Esophagus mucosa (tissue), 1 donor: Measurements from ENCODE around the gene SH3D19. TPM values are rescaled to one million over a fixed set of nuclear protein-coding genes. Genes with fewer than 3 reads are reported as not detected.
"Not testable (repeated sequence)": the region's sequence is repeated elsewhere in the genome, so short reads cannot be mapped to it uniquely, and the experiment has no call there.

Source experiments
- ATAC-seq: fragments of 200-7000 bp; cut with Tn5 transposase; one replicate; pipeline ENCODE4 v1.9.1; 2020
- total RNA-seq: library from RNA; stranded (reverse); gene quantifications from one replicate; pipeline ENCODE4 v1.2.4, GENCODE V29; 2023
- donor health status: DM: yes; HTN: yes; CAD: no.

Gene SH3D19
- total RNA-seq, 1 donor from 2014 or later = 31.6 TPM

GRCh38 chr4:151322161-151322560 lies 3.2 kb downstream of the SH3D19 start:
- not testable (repeated sequence) for ATAC-seq

GRCh38 chr4:151321586-151321985 lies 3.8 kb downstream of the SH3D19 start:
- no peak for ATAC-seq

GRCh38 chr4:151319490-151319889 lies 5.9 kb downstream of the SH3D19 start:
- ATAC-seq = no peak

GRCh38 chr4:151318307-151319006 lies 6.9 kb downstream of the SH3D19 start:
- no peak for ATAC-seq

GRCh38 chr4:151316645-151317044 lies 8.8 kb downstream of the SH3D19 start:
- ATAC-seq = no peak

GRCh38 chr4:151315212-151315886 lies 10.1 kb downstream of the SH3D19 start:
- peak; percentile 87 for ATAC-seq

- no peak for ATAC-seq
These were observed 10.9 kb downstream of the SH3D19 start for GRCh38 chr4:151314479-151314878.

GRCh38 chr4:151314010-151314355 lies 11.4 kb downstream of the SH3D19 start:
- no peak for ATAC-seq

- ATAC-seq = no peak
These were observed 11.9 kb downstream of the SH3D19 start for GRCh38 chr4:151313306-151314009.

GRCh38 chr4:151310124-151310728 lies 15.2 kb downstream of the SH3D19 start:
- no peak for ATAC-seq

- peak; percentile 56 for ATAC-seq
These were observed 20.6 kb downstream of the SH3D19 start for GRCh38 chr4:151304755-151305154.

GRCh38 chr4:151304226-151304625 lies 21.2 kb downstream of the SH3D19 start:
- ATAC-seq = no peak

- no peak for ATAC-seq
These were observed 23.0 kb downstream of the SH3D19 start for GRCh38 chr4:151302432-151302831.

GRCh38 chr4:151297170-151297569 lies 28.2 kb downstream of the SH3D19 start:
- no peak for ATAC-seq

- ATAC-seq = no peak
These were observed 29.2 kb downstream of the SH3D19 start for GRCh38 chr4:151296227-151296626.

GRCh38 chr4:151294833-151295496 lies 30.4 kb downstream of the SH3D19 start:
- ATAC-seq = no peak

GRCh38 chr4:151292038-151292437 lies 33.4 kb downstream of the SH3D19 start:
- ATAC-seq = no peak

- ATAC-seq = no peak
These were observed 33.9 kb downstream of the SH3D19 start for GRCh38 chr4:151291485-151291884.

GRCh38 chr4:151287409-151287808 lies 38.0 kb downstream of the SH3D19 start:
- no peak for ATAC-seq

GRCh38 chr4:151284534-151285245 lies 40.7 kb downstream of the SH3D19 start:
- ATAC-seq = no peak

- ATAC-seq = peak; percentile 71
These were observed 48.4 kb downstream of the SH3D19 start, which contains the start of gene PRSS48 for GRCh38 chr4:151276787-151277562. Gene PRSS48, plus strand, starts transcription at chr4:151277161. Its CDS starts 12 bp downstream, at chr4:151277173.
